GM10266 (cell line): ENCODE measurements around the gene PKN3.

Experiments used
- DNase-seq: peaks from one replicate; pipeline ENCODE4 v3.0.0; 2012; ENCODE audit errors: extremely low spot score
- CTCF ChIP-seq: IDR thresholded peaks from 2 replicates; pipeline ENCODE4 v1.5.1; 2012; ENCODE audit warnings: mild to moderate bottlenecking, low read depth; ENCODE audit not compliant: control insufficient read depth, insufficient read depth; ENCODE audit errors: missing control alignments

PKN3 gene

GRCh38 chr9:128675382-128675781 is 26.9 kb upstream of the PKN3 start:
- TF ChIP-seq CTCF: no peak
- DNase-seq: no peak

- no peak for TF ChIP-seq CTCF
- no peak for DNase-seq
Observed at GRCh38 chr9:128677794-128678193, 24.5 kb upstream of the PKN3 start.

GRCh38 chr9:128683340-128684064 is 18.8 kb upstream of the PKN3 start:
- TF ChIP-seq CTCF: no peak
- DNase-seq: peak; percentile 45

GRCh38 chr9:128684065-128684324 is 18.3 kb upstream of the PKN3 start:
- no peak for TF ChIP-seq CTCF
- no peak for DNase-seq

- no peak for TF ChIP-seq CTCF
- DNase-seq: peak; percentile 87
Observed at GRCh38 chr9:128684325-128685199, 17.7 kb upstream of the PKN3 start.

- DNase-seq: peak; percentile 72
- no peak for TF ChIP-seq CTCF
Observed at GRCh38 chr9:128685636-128686489, 16.4 kb upstream of the PKN3 start.
